Suppressor macrophage treated with lipopolysaccharide for 1 hour (primary cell): Measurements from ENCODE around the gene GALNT17.
"Not testable (repeated sequence)": the region's sequence is repeated elsewhere in the genome, so short reads cannot be mapped to it uniquely, and the experiment has no call there.

Source experiments
- DNase-seq, 3 donors: peaks; one replicate each; pipeline ENCODE4 v3.0.0-alpha.2; 2020 to 2022

Gene GALNT17

GRCh38 chr7:71584256-71584655, 452.3 kb downstream of the GALNT17 start:
- DNase-seq: no peak

GRCh38 chr7:71591876-71592275, 459.9 kb downstream of the GALNT17 start:
- DNase-seq: no peak

- DNase-seq: not testable (repeated sequence)
These were observed 460.4 kb downstream of the GALNT17 start for GRCh38 chr7:71592388-71592787.

GRCh38 chr7:71594736-71595135, 462.8 kb downstream of the GALNT17 start:
- no peak for DNase-seq

- DNase-seq: no peak
These were observed 463.2 kb downstream of the GALNT17 start for GRCh38 chr7:71595176-71595575.

- no peak for DNase-seq
These were observed 466.6 kb downstream of the GALNT17 start for GRCh38 chr7:71598553-71598952.

GRCh38 chr7:71601851-71602250, 469.9 kb downstream of the GALNT17 start:
- DNase-seq: no peak

GRCh38 chr7:71604818-71605414, 473.0 kb downstream of the GALNT17 start:
- no peak for DNase-seq

GRCh38 chr7:71611986-71612385, 480.0 kb downstream of the GALNT17 start:
- DNase-seq: no peak

GRCh38 chr7:71612911-71613310, 481.0 kb downstream of the GALNT17 start:
- DNase-seq: no peak

- no peak for DNase-seq
These were observed 481.4 kb downstream of the GALNT17 start for GRCh38 chr7:71613313-71613712.

GRCh38 chr7:71615017-71615416, 483.1 kb downstream of the GALNT17 start:
- DNase-seq: no peak

- no peak for DNase-seq
These were observed 484.3 kb downstream of the GALNT17 start for GRCh38 chr7:71616217-71616616.

GRCh38 chr7:71618278-71618677, 486.3 kb downstream of the GALNT17 start:
- DNase-seq: no peak

- no peak for DNase-seq
These were observed 493.6 kb downstream of the GALNT17 start for GRCh38 chr7:71625545-71625944.

- no peak for DNase-seq
These were observed 494.3 kb downstream of the GALNT17 start for GRCh38 chr7:71626206-71626605.

- no peak for DNase-seq
These were observed 495.7 kb downstream of the GALNT17 start for GRCh38 chr7:71627651-71628050.

GRCh38 chr7:71630516-71630915, 498.6 kb downstream of the GALNT17 start:
- no peak for DNase-seq

GRCh38 chr7:71633551-71634008, 501.6 kb downstream of the GALNT17 start:
- peak in 1 of 3 donors; percentile 18 for DNase-seq

- DNase-seq: not testable (repeated sequence)
These were observed 503.9 kb downstream of the GALNT17 start for GRCh38 chr7:71635849-71636248.

- DNase-seq: peak in 2 of 3 donors; percentile 1 to 20
These were observed 504.4 kb downstream of the GALNT17 start for GRCh38 chr7:71636329-71636728.

GRCh38 chr7:71637578-71637977, 505.6 kb downstream of the GALNT17 start:
- DNase-seq: no peak

GRCh38 chr7:71638108-71638507, 506.2 kb downstream of the GALNT17 start:
- no peak for DNase-seq

GRCh38 chr7:71639382-71640085, 507.6 kb downstream of the GALNT17 start:
- no peak for DNase-seq

- not testable (repeated sequence) for DNase-seq
These were observed 511.1 kb downstream of the GALNT17 start for GRCh38 chr7:71643031-71643430.
